GM18526 (cell line): ENCODE data around the gene AATK.

Source experiments
- POLR2A ChIP-seq: IDR thresholded peaks from 3 replicates; pipeline ENCODE4 v1.6.1; 2011; ENCODE audit not compliant: insufficient read length; ENCODE audit errors: extremely low read depth

The AATK gene

DNA sequence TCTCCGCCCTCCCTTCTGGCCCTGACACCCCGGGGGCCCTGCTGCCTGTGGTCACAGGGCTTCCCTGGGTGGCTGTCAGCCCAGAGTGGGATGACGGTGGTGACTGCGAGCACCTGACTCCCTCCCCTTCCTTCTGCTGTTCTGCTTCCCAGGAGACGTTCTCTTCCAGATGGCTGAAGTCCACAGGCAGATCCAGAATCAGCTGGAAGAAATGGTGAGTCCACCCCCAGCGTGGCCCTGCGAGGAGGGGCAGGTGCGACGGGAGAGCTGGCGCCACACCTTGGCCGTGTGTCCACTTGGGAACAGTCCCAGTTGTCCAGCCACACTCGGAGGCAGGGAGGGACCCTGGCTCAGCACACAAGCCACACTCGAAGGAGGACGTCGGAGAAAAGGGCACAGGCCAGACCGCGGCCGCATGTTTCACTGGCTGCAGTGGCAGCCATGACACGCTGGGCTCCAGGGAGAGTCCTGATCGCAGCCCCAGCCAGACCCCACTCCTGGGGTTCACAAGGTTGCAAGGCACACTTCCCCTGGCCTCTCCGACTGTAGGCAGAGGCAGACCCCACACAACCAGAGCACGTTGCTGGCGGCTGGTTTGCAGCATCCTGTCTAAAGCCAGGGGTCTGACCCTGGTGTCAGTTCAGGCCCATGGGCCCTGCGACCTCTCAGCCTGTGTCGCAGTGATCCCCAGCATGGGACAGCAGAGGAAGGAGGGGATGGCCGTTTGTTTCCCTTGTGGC lies 81.2 kb downstream of the AATK start:
- TF ChIP-seq POLR2A = no peak

DNA sequence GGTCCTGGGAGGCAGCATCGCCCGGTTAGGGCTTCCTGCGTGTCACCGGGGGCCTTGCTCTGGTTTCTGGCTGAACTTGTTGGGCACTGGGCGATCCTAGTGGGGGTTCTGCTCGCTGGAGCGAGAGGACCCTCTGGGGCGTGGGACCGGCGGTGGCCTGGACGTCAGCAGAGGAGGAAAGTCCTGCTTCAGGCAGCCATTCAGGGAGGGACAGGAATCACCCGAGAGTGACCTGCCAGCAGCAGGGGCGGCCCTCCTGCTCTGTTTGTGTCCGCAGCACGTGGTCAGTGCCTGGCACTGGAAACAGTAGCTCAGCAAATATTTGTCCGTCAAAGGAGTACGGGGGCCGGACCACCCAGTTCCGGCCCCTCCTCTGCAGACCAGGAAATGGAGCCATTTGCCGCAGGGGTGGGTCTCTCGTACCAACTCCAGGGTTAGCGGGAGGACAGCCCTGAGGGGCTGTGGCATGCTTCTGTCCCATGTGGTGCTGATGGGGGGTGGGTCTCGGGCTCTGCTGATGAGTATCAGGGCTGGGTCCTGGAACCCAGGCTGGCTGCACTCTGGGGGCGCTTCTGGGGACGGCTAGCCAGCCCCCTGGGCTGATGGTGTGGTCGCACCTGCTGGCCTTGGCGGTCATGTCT lies 82.8 kb downstream of the AATK start:
- TF ChIP-seq POLR2A = no peak

DNA sequence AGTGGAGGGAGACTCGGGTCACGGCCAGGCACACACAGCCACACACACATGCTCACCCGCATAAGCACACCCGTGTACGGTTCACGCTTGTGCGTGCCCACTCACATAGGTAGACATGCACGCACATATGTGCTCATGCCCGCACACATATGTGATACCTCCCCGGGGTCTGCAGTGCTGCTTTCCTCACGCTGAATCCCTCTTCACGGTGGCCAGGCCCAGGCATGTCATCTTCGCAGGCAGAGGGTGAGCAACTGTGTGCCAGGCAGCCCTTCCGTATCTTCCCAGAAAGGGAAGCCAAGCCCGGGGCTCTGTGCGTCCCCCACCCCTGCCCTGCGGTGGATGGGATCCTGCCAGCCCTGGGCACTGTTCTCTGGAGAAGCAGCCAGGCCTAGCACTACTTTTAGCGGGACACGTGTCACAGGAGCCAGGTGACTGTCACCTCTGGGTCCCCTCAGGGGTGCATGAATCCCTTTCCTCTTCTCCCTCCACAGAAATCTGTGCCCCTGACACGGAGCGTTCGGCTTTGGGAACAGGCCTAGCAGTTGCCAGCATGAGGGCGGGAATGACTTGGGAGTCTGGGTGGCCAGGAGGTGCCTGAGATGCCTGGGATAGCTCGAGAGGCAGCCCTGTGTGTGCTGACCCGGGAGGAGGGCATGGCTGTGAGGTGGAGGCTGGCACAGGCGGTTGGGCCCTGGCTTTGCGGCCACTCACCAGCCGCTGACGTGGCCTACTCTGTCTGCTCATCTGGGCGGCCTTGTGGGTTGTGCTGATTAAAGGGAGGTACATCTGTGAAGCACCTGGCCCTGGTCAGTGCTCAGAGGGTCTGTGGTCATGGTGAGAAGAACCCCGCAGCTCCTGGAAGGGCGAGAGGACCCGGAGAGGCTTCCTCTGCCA lies 83.6 kb downstream of the AATK start:
- TF ChIP-seq POLR2A = no peak

DNA sequence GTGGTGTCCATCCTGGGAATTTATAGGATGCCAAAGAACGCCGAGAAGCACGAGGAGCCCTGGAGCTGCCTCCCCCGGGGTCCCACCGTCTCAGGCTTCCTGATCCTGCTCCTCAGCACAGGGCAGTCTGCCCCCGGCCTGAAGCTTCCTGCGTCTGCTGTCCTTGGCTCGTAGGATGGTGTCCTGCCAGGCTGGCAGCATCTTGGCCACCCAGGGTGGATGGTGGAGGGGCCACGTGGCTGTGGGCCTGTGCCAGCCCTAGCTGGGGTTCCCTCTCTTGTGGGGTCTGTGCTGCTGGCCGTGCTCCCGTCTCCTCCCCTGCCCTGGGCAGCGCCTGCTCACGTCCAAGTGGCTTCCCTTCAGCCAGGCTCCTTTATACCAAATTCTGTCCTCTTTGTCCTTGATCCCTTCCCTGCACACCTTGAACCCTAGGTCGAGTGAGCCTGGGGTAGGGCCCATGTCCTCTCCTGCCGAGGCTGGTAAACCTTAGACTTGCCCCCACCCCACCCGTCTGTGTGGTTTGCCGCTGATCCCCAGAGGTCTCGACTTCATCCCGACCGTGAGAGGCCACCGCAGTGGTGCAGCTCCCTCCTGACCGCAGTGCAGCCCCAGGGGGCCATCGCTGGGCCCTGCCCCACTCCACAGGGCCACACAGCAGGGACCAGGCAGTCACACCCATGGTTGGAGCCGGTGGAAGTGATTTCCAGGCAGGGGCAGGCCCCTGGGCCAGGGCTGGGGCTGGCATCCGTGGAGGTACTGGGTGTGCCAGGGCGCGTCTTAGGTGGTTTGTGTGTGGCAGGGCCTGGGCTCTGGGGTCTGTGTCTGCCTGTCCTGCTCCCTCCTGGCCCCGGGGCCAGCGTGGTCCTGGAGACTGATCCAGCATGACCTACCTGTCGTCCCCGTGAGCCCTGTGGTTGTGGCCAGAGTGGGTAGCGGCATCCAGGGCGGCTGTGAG lies 84.5 kb downstream of the AATK start:
- TF ChIP-seq POLR2A = no peak

DNA sequence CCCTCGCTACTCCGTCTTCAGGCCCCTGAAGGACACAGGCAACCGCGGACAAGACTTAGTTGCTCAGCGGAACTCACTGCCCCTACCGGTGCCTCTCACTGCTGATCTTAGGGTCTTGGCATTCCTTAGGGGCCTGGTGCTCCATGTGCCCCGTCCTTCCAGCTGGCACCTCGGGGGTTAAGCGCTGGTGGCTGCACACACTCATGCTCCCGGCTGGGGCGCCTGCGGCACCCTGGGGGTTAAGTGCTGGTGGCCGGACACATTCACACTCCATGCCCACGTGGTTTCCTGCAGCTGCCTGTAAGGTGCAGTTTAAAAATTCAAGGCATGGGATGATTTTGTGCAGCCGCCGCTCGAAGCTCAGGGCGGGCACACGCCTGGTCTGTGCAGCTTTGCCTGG lies 86.0 kb downstream of the AATK start:
- TF ChIP-seq POLR2A = no peak

DNA sequence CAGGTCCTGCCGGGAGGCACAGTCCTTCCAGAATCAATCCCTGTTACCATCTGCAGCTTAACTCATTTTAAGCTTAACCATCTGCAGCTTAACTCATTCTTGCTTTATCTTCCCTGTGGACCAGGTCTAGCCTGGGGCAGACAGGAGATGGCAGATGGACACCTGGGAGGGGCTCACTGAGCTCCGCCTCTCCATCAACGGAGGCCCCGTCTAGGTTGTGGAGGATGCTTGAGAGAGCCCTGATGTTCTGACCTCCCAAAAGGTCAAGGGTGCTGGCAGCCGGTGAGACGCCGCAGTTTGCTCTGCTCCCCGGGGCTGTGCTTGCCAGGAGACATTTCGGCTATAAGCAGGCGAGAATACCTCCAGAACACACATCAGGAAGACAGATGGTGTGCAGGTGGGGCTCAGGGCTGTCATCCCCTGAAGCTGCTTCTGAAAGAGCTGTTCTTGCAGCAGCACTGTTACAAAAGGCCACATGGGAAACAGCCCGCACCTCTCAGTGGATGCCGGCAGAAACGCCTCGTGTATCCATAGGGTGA lies 89.8 kb downstream of the AATK start:
- TF ChIP-seq POLR2A = no peak

DNA sequence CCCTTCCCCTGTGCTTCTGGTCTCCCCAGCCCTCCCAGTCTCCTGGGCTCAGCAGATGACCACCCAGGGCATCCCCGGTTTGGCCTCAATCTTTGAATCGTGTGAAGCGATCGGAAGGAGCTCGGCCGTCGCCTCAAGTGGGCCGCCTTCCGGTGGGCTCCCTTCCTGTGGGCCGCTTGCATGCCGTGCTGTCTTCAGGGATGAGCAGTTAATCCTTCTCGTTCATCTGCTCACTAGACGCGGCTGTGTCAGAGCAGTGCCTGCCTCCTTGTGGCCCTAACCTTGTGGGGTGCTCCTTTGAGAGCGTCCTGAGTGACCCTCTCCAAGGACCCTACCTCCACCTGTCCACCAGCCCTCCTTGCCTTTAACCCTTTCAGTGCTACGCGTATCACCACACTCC lies 90.7 kb downstream of the AATK start:
- no peak for TF ChIP-seq POLR2A

DNA sequence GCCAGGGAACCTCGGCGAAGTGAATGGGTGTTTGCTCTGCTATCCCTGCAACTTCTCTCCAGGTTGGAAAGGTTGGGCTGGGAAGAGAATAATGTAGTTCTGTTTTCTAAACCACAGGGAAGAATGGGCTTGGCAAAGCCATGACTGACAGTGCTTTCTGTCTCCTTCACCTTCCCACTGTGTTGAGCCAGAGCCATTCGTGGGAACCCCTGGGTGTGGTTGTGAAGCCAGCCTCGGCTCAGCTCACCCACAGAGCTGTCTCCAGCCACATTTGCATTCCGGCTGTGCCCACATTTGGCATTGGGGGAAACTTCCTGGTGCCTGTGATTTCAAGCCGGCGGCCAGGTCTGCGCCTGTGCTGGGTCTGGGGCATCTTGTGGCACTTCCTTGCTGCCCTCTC lies 91.1 kb downstream of the AATK start:
- TF ChIP-seq POLR2A = no peak

DNA sequence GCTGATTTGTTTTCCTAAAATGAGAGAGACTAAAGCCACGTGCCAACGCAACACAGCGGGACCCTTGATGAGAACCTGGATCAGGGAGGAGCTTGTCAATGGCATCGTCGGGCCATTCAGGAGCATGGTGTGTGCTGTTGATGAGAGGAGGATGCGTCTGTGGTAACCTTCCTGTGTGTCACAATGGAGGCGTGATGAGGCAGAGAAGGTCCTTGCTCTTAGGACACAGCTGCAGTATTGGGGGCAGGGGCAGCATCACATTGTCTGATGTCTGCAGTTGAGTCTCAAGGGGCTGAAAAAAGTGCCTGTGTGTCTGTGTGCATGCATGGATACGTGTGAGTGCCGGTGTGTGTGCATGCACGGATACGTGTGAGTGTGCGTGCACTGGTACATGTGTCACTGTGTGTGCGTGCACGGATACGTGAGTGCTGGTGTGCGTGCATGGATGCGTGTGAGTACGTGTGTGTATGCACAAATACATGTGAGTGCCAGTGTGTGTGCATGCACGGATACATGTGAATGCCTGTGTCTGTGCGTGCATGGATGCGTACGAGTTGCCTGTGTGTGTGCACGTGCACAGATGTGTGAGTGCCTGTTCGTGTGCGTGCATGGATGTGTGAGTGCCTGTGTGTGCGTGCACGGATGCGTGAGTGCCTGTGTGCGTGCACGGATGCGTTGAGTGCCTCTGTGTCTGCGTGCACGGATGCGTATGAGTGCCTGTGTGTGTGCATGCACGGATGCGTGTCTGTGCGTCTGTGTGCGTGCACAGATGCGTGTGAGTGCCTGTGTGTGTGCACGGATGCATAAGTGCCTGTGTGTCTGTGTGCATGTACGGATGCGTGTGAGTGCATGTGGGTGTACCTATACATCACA lies 91.8 kb downstream of the AATK start:
- no peak for TF ChIP-seq POLR2A

DNA sequence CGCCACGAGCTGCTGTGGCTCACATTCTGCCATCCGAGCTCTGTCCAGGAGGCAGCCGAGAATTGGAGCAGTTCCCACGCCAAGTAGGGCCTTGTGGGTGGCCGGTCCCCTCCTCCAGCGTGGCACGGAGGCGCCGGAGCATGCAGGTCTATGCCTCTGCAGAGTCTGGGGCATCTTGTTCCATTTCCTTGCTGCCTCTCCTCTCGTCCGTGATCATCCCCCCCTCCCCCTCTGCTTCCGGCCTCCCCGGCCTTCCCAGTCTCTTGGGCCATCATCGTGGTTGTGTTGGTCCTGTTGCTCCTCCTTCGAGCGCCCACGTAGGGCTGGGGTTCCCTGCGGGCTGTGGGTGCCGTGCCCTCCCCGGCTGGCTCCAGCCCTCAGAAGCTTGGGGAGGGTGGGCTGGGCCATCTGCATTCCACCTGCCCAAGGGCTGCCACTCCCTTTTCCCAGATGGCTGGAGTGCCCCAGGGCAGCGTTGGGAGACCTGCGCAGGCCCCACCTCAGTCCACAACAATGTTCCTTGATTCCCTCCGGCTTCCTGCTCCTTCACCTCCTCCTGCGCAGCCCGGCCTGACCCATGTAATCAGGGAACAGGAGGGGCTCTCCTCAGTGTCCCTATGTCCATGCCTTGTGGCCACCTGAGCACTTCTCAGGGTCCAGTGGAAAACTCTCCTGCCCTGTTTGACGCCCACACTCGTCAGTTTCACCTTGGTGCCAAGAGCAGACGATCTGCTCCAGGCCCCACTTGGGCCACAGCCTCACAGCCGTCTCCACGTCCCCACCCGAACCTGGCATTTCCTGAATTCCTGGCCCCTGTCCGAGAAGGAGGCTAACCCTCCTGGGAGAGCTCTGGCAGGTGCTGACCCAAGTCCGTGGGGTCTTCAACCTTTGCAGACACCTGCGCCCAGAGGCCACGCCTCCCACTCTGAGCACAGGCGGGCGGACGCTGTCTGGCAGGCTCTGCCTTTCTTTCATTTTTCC lies 94.0 kb downstream of the AATK start:
- no peak for TF ChIP-seq POLR2A

DNA sequence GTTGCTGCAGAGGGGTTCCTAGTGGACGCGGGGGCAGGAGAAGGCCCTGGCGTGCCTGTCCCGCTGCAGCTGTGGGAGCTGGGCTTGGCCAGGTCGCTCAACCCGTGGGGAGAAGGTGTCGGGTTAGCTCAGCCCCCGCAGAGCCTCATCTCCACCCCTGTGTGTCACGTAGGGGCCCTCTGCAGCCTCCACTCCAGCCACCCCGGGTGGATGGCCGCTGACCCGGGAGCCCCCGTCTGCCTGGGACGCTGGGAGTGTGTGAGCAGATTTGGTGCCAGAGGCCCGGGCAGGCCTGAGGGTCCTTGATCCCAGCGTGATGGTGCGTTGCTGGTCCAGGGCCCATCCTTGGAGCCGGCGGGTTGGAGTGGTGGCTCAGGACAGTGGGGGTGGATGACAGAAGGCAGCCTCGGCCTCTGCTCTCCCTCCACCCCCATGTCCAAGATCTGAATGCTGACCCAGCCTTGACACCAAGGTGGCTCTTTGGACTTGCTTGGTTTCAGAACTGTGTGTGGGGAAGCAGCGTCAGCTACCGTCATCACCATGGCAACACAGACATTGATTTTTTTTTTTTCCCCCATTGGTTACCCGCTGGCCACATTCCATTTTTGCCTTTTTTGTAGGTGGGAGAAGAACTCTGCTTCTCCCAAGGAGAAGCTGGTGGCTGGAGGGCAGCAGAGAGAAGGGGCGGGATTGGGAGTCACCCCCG lies 95.3 kb downstream of the AATK start:
- no peak for TF ChIP-seq POLR2A

DNA sequence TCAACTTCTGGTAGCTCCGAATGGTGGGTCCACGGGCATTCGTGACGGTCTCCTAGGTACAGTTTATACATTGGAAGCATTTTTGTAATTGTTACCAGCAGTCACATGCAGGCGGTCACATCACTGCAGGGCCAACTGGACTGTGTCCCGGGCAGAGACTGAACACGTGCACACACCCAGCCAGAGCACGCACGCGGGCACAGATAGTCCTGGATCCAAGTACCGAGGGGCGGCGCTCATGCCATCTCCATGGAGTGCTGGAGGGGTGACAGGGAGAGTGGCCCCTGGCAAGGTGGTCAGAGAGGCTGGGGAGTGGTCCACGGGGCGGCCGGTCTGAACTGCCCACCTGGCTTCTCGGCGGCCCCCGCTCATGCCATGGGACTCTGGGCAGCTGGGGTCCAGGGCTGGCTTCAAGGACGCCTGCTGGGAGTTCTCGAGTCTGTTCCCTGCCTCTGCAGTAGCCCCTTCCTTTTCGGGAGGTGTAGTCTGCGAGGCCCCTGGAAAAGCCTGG lies 96.8 kb downstream of the AATK start:
- no peak for TF ChIP-seq POLR2A
